IPS DF 4.7 (cell line): Measurements from ENCODE around the gene CCBE1.
"Not testable (repeated sequence)": the region's sequence is repeated elsewhere in the genome, so short reads cannot be mapped to it uniquely, and the experiment has no call there.

Source experiments
- DNase-seq: peaks from one replicate; pipeline ENCODE4 v3.0.0-alpha.2; 2013; ENCODE audit warnings: low spot score; ENCODE audit errors: extremely low read depth

CCBE1 gene

GRCh38 chr18:59697236-59697932 lies at the start of gene CCBE1:
Gene CCBE1, minus strand, starts transcription at chr18:59697423.
- DNase-seq, result no peak

DNA sequence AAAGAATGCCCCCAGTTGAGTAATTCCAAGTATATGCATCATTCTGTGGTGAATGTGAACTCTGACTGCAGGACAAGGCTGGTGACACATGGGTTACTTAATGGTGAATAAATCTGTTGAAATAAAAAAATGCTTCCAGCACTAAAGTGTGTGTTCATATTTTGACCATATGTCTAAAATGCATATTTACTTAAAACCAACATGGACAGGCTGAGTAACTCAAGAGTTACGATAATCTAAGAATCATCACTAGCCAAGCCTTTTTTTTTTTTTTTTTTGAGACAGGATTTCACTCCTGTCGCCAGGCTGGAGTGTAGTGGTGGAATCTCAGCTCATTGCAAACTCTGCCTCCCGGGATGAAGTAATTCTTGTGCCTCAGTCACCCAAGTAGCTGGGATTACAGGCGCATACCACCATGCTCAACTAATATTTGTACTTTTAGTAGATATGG lies 47.1 kb upstream of the CCBE1 start:
- no peak for DNase-seq

DNA sequence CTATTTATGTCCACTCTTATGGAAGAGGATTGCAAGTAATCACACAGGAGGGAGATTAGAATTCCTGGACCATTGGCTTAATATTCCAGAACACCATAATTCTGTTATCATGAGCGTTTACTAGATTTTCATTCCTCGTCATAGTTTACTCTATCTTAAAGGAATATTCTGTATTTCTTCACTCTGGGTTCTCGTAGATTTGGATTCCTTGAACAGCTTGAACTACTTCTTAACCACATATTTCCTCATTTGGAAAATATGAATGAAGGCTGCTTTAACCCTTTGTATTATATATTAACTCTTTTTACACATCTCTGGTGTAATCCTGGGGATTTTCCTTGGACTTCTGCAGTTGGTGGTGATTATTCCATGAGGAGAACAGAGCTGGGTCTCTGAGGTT lies 46.3 kb upstream of the CCBE1 start:
- no peak for DNase-seq

DNA sequence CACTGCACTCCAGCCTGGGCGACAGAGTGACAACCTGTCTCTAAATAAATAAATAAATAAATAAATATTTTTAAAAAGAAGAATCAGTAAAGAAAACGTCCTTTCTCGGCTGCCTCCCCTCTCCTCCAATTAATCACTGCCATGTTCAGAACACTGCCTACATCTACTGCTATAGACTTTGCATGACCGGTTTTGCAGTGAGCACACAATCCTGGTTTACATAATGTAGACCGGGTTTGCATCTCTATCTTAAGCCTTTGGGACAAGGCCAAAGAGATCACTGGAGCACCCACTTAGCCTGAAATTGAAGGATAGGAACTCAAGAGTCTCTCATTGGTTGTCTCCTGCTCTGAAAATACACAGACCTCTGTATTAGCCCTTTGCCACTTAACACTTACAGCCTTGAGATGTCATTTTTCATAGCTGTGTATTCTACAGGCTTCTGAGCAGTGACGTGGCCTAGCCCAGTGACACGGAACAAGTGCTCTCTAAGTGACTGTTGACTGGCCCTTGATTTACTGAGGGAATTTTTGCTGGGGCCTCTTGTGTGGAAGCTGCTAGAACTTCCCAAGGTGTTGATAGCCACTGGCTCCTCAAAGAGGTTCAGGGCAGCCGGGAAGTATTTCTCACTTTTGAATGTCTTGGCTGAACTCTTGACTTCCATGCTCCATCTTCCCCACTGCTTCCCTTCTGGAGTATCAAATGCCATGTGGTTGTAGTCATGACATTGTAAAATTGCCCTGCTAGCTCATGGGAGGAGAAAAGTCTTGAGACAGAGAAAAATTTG lies 45.3 kb upstream of the CCBE1 start:
- no peak for DNase-seq

- no peak for DNase-seq
These were observed 42.9 kb upstream of the CCBE1 start for GRCh38 chr18:59740141-59740540.

- no peak for DNase-seq
These were observed 40.6 kb upstream of the CCBE1 start for GRCh38 chr18:59737776-59738300.

- not testable (repeated sequence) for DNase-seq
These were observed 40.1 kb upstream of the CCBE1 start for GRCh38 chr18:59737335-59737734.

DNA sequence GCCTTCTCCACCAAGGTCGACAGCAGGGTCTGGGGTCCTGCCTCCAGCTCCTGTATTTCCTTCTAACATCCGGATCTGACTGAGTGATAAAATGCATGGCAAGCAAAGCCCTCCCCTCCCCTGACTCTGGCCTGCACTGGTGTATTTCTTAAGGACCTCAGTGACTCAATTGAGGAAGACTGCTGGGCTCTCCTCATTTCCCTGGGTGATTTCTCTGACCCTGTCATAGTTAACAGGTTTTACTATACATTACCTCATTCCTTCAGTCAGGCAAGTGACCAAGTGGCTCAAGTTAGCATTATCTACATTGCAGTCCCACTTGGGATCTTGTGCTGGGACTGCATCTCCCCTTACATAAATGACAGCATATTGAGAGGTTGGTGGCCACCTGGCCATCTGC lies 38.8 kb upstream of the CCBE1 start:
- DNase-seq, result no peak

DNA sequence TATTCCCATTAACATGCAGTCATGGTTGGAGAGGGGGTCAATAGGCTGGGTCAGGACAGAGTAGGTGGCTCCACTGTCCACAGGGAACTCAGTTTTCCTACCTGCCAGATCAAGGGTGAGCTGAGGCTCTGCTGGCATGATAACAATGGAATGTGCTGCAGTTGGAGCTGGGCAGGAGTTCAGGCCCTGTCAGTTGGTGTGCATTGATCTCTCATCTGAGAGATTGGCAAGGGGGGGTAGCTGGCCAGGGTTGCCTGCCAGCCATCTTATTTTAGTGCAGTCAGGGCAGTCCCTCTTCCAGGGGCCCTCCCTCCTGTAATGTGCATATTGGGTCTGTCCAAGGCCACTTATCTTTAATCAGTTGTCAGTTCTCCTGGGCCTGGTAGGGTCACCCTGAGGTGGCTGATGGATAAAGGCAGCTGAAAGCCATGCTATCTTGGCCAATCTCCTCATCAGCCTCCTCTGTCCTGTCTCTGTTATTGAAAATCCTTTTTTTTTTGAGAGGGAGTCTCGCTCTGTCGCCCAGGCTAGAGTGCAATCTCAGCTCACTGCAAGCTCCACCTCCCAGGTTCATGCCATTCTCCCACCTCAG lies 38.1 kb upstream of the CCBE1 start:
- no peak for DNase-seq

DNA sequence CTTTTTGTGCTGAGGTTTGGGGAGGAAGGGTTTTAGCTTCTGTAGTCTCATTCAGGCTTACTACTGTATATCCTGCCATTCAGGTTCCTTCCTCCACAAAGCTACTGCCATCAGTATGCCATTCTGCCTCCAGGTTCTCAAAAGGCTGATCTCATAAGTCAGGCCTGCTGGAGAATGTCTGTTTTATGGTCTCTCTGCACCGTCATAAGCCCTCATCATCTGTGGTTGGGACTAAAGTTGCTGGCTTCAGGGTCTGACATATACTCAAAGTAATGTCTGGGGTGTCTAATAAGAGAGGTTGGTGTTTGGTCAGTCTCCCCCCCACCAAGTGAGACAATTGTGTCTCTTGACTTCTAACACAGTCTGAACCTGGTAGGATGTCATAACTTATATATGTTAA lies 36.2 kb upstream of the CCBE1 start:
- DNase-seq, result no peak

DNA sequence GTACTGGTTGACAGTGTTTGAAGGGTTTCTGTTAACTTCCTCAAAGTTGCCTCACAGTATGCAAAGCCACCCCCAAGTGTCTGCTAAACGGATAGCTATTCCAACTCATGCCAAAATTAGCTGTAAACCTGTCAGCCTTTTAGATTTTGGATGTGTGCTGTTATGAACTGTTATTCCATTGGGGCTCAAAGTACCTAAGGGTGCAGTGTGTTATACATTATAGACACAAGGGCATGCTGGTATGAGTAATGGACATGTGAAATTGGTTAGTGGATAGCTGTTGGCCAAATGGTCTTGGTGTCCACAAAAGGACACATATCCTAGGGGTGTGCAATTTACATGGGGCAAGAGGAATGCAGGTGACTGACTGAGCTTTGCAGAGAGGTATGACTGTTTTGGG lies 33.7 kb upstream of the CCBE1 start:
- DNase-seq, result no peak

DNA sequence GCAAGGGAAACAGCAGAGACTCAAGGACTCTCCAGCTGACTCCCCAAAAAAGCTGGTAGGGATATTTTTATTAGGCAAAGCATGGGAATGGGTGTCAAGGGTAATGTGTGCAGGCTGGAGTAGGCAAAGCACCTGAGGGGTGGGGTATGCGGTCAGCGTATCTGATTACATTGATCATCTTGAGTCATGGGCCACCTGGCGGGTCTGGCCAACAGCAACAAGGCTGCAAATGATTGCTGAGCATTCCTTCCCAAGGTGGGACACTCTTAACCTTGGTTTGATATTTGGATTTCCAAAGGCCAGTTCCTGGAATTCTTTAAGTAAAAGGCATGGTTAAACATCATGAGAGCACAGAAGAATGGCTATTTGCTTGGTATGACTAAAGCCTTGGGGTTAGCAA lies 32.6 kb upstream of the CCBE1 start:
- DNase-seq, result no peak

GRCh38 chr18:59728816-59729215 lies 31.6 kb upstream of the CCBE1 start:
- no peak for DNase-seq

DNA sequence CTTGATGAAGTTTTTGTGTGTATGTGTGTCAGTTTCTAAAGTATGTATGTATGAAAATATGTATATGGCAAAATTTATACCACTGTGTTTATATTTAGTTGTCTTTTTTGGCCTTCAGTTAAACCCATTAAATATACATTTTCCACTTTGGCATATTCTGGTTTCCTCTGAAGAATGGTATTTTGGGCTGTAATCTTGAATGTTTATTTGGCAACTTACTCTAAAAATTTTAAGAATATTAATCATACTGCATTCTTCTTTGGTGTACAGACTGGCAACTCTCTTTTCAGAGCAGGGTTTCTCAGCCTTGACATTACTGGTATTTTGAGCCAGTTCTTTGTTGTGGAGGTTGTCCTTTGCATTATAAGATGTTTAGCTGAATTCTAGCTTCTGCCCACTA lies 27.9 kb upstream of the CCBE1 start:
- DNase-seq, result no peak

GRCh38 chr18:59724103-59724502 lies 26.9 kb upstream of the CCBE1 start:
- no peak for DNase-seq

GRCh38 chr18:59721931-59722330 lies 24.7 kb upstream of the CCBE1 start:
- no peak for DNase-seq

DNA sequence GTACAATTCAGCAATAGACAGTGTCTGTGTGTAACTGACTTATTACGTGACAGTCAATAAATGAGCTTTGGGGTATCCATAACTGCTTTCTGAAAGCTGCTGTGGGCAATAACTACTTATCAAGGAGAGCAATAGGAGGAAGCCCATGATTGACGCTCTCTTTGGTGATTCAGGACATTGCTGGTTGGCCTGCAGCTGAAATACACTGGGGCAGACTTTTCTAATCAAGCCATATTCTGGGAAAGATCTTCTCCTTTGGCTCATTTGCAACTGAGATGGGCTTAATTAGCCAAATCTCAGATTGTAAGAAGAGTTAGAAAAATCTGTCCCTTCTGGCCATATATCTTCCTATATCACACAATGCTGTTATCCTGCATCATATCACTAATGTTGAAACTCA lies 24.0 kb upstream of the CCBE1 start:
- no peak for DNase-seq

DNA sequence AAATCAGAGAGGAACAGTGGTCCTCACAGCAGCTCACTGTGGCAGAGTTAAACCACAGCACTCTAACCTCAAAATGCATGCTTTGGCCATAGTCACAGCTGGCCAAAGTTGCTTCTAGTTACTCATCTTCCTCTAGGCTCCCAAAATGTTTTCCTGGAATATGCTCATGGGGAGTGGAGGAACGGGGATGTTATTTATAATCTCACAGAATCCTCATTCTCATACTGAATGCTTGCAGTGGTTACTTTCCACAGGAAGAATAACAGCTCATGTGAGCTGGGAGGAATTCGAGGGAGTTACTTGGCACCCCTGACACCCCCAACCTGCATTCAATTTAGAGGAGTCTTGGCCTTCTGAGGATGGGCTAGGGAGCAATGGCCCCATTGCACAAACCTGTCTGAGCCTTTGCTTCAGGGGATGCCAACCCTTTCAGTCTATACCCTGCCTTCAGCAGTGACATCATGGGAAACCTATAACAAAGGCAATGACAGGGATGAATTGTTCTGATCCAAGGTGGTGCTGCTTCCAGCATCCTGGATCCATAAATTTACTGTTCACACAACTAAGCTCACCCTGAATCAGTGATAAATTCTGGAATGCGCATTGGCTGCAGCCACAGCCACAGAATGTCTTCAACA lies 22.4 kb upstream of the CCBE1 start:
- no peak for DNase-seq

DNA sequence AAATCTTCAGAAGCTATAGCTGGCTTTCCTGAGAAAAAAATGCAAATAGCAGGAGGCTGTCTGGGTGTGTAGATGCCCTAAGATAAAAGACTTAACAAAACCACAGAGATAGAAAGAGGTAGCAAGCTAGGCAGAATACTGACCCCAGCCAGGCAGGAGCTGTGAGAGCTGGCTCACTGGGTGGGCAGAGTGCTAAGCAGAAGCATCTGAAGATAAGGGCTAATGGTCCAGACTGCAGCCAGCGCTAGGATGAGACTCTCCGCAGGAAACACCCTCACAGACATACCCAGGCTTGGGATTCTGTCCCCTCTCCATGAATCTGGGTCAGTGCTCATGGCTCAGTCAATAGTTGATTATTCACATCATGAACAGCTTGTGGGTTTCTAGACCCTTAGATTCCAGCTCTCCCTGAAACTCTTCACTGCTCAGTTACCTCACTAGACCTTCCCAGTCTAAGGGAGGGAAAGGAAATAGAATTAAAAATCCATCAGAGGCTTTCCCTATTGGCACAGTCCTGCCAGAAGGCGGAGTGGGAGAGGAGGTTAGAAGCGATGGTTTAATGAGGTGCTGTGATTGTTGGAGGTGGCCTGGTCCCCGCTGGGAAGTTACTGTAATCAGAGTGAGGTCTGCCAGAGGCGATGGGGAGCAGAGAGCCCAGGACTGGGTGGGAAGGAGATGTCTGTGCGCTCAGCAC lies 21.4 kb upstream of the CCBE1 start:
- no peak for DNase-seq

DNA sequence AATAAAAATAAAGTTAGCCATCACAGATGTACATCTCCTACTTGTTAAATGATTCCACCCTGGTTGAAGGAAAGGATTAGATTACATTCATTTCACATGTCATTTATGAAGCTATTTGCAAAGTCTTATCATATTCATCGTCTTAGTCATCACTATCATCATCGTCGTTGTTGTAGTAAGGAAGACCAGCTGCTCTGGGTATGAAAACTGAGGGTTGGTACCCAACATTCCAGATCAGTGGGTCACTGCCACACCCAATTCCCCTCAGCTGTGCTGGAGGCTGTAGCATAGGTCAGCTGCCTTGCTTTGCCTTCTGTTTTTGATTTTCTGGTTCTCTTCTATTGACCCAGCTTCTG lies 20.9 kb upstream of the CCBE1 start:
- DNase-seq, result no peak

- DNase-seq, result no peak
These were observed 20.1 kb upstream of the CCBE1 start for GRCh38 chr18:59717291-59717690.
